HK-2 (cell line): ENCODE results near the gene PSMD14.
"Not testable (repeated sequence)": the region's sequence is repeated elsewhere in the genome, so short reads cannot be mapped to it uniquely, and the experiment has no call there.

Source experiments
- DNase-seq: peaks from one replicate; pipeline ENCODE4 v3.0.0-alpha.2; 2018; ENCODE audit not compliant: unreplicated experiment

Gene PSMD14

DNA sequence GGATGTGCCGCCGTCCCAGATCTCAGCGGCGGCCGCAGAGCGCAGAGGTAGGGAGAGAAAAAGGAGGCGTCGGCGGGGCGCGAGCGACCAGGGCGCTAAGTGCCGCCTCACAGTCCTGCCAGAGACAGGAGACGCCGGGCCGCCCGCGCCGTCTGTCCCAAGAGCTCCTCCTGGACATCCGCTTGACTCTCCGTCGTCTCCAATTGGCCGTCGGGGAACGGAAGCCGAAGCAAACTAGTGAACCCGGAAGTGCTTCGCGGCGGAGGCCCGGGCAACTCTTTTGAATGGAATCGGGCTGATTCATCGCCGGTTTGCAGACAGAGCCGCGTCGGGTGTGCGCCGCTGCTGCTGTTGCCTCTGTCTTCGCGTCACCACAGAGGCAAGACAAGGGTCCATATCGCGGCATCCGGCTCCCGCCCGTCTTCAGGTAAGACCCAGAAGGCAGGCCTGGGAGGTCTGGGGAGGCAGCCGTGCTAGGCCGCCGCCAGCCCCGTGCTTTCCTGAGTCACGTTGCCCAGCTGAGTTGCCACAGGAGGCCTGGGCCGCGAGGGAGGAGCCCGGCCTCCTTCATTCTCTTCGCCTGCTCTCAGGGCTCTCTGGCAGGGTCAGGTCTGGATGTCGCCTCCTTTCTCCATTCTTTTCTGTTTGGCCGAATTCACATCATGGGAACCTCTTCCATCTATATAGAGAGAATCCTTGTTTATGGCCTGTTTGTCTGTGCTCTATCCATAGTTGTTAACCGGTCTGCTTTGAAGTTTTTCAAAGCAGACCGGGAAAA lies at the start of gene PSMD14:
TSS of gene PSMD14 (plus strand) at position 248 of the 778 bp plus-strand sequence. CDS start 10,401 bp downstream, outside the sequence.
- DNase-seq: peak; percentile 96

DNA sequence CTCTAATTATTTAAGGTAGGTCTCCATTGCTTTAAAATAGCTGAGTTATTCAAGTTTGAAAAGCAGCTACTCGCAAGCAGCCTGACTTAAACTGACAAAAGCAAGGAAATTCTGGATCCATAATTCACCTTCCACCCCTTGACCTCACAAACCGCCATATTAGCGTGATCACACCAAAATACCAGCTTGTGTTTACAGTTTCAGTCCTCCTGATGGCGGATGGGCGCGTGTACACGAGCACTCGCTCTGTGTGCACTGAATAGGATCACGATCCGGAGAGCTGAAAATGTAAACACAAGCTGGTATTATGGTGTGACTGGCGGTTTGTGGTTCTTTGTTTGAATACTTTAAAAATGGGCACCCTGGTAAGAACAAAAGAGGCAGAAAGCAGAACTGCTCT lies 42.4 kb upstream of the PSMD14 start:
- DNase-seq: no peak

DNA sequence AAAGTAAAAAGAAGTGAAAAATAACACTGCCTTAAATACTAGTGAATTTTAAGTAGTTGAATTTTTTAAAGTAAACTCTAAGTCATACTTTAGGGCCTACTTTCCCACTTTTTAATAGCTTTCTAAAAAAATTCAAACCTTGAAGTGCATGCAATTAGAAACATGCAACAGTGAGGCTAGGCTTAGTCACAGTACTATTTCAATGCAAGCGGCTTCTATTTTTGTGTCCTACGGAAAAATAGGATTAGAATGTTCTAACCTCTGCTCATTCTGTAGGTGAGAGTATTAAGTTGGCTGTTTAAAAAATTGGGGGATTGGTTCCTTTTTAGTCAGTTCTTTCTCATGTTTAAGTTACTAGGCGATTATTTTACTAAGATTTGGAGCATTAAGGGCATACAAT lies 39.1 kb upstream of the PSMD14 start:
- DNase-seq: no peak

DNA sequence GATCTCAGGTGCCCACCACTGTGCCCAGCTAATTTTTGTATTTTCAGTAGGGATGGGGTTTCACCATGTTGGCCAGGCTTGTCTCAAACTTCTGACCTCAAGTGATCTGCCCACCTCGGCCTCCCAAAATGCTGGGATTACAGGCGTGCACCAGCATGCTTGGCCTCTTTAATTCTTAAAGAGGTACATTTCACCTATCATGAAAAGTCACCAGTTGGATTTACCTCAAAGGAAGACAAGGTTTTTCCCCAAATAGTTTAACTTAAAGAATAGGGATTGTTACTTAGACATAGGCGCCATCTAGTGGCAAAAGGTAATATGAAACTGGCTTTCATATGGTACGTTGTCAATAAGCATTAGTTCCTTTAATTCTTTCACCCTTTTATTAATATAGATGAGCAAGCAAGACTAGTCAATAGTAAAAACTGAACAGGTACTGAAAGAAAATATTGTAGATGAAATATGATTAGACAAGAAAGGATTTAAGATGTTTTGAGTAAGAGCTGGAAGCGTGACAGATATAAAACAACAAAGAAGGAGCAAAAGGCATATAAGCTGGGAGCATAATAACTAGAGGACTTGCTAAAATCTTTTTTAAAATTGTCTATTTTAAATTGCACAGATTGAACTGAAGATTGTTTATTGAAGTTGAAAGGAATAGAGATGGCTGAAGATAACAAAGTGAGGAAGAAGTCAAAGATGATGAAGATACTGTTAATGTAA lies 35.0 kb upstream of the PSMD14 start:
- DNase-seq: no peak

DNA sequence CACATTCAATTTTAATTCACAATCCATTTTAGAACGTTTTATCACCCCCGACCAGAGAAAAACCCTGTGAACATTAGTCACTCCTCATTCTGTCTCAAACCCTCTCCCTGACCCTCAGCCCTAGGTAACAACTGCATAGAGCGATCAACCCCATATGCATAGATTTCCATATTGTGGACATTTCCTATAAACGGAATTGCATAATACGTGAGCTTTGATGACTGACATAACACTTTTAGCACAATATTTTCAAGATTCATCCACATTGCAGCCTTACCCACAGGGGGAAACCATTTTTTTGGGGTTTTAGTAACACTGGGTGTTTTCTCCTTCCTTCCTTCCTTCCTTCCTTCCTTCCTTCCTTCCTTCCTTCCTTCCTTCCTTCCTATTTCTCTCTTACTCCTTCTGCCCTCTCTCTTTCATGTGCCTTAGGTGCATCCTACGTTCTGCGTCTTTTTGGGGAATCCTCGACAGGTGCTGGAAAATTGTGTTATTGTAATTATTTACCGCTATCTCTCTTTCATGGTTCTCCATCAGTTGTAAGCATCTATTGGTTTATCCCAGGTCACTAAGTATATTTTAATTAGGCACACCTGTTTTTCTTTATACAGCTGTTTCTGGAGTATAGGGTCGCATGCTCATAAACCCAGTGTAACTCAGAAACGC lies 29.5 kb upstream of the PSMD14 start:
- DNase-seq: not testable (repeated sequence)

DNA sequence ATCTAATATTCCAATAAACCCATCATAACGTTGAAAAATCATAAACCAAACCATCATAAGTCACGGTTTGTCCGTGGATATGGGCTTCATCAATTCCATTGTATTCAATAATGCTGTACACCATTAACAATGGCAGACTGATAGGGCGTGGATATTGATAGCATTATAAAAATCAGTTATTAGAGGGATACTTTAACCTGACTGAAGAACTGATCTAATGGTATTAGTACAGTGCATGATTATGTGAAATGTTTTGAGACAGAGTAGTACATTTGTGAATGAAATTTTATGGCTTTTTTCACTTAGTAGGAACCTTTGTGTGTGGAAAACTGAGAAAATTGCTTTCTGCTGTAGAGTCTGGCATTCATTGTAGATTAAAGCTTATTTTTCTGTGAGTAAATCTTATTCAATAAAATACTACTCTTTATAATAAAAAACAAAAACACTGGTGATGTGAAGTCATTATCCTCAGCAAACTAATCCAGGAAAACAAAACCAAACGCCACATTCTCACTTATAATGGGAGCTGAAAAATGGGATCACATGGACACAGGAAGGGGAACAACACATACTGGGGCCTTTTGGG lies 28.9 kb upstream of the PSMD14 start:
- not testable (repeated sequence) for DNase-seq

DNA sequence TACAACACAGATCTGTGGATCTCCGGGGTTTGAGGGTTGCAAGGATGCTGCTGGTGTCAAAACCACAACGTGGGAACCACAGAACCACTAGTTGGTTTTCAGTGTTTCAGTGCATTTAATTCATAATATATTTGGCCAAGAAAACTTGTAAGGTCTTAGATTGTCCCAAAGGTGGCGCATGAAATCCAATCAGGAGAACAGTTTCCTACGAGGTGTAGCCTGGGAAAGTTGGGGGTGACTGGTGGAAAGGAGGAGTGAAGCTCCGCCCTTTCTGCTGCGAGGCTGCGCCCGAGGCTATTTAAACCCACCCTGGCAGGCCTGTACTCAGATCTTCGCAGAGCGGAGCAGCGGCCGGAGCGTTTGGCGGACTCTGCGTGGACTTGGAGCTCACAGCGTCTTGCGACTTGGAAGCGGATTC lies 27.3 kb upstream of the PSMD14 start:
- DNase-seq: not testable (repeated sequence)

DNA sequence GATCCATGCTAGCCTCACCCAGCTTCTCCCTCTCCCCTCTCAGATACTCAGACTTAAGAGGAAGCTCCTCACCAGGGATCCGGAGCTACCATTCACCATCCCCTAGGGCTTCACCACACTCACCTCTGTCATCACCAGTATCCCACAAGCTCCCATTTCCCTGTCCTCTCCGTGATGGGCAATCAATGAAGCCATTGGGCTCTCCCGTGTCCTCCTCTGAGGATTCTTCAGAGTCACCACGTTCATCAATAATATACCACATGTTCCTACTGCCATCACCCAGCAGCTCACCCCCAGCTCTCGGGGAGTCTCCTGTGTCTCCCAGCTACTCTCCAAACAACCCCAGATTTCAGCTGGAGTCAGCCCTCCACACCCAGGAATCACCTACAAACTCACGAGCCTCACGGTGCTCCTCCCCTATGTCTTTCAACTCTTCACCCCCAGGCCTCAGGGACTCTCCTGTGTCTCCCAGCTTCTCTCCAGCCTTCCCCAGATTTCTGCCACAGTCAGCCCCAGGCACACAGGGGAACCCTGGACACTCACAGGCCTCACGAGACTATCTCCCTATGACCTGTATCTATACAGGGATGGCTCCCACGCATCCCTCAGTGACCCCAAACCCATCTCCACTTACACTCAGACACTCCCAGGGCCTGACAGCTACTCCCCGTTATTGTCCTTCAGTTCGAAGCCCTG lies 26.5 kb upstream of the PSMD14 start:
- DNase-seq: not testable (repeated sequence)

DNA sequence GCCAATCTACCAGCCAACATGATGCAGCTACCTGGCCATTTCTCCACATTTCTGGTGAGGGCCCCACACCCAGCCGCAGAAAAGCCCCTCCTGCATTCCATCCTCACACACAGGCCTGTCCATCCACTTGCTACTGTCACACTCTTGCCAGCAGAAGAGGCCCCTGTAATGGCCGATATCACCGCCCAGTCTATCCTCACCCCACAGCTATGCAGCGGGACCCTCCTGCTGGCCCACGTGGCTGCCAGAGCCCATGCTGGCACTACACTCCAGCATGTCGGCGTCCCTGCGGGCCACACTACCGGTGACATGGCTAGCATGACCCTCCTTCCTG lies 25.9 kb upstream of the PSMD14 start:
- not testable (repeated sequence) for DNase-seq

DNA sequence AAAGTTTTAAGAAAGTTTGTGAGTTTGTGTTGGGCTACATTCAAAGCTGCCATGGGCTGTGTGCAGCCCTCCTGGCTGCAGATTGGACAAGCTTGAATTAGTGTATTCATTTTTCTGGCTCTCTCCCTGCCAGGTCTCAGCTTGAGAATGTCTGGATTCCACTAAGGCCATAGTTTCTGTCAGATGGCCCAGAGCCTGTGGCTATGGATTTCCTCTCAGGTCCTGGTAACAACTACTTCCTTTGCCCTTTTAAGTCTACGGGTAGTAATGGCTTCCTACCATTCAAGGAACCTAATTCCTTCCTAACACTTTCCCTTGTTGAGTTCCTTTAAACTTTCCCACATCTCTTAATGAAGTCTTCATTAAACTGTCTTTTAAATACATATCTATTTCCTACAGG lies 24.3 kb upstream of the PSMD14 start:
- DNase-seq: no peak

DNA sequence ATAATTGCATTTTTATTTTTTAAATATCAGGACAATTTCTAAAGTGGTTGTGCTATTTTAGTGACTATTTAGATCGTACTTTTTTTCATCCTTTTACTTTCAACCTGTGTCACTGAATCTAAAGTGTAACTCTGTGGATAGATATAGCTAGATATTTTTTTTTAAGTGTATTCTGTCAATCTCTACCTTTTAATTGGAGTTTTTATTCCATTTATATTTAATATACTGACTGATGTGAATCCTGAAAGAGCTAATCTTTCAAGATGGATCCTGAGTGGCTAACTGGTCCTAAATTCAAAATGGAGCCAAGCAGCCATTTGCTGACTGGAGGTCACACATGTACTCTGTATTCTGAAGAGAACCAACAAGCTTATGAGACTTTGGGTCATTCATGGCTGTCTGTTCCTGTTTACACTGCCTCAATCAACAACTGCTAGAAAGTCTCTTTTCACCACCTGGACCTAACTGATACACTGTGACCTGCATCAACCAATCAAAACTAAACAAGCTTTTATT lies 4.6 kb upstream of the PSMD14 start:
- DNase-seq: no peak

DNA sequence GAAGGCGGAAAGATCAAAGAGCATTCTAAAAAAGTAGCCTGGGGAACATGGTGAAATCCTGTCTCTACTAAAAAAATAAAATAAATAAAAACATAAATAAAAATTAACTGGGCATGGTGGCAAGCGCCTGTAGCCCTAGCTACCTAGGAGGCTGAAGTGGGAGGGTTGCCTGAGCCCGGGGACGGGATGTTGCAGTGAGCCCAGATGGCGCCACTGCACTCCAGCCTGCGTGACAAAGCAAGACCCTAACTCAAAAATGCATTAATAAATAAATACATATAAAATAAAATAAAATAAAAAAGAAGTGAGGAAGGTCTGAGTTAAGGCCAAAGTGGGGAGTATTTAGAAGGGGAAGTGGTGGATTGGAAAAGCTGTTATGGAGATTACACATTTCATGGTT lies 1.3 kb upstream of the PSMD14 start:
- no peak for DNase-seq

DNA sequence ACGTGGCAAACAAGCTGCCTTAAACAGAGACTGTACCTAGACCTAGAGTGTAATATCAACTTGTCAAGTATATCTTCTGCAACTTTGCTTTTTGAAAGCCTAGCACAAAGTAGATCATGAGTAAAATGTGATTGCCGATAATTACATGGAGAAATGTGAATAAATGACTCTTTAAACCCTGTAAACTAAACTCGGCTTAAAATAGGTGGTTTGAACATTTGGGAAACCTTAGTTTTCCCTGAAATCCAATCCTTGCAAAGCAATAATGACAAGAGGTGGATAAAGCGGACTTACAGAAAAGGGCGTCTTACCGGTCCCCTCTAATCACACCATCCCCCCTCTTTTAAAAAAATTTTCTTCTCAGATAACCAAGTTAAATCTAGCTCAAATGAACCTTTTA lies 549 bp upstream of the PSMD14 start:
- DNase-seq: no peak

DNA sequence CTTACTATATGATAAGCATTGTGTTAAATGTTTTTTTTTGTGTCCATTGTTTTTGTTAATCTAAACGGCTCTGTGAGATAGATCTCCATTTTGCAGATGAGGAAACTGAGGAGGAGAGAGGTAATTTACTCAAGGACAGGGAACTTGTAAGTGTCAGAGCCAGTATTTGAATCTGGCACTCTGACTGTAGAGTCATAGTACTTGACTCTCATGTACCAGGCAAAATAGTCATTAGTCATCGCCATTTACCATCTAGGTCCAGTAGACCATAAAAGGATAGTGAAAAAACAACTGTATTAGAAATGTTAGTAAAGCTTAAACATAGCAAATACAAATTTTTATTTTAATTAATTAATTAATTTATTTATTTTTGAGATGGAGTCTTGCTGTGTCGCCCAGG lies 4.8 kb downstream of the PSMD14 start:
- DNase-seq: no peak

DNA sequence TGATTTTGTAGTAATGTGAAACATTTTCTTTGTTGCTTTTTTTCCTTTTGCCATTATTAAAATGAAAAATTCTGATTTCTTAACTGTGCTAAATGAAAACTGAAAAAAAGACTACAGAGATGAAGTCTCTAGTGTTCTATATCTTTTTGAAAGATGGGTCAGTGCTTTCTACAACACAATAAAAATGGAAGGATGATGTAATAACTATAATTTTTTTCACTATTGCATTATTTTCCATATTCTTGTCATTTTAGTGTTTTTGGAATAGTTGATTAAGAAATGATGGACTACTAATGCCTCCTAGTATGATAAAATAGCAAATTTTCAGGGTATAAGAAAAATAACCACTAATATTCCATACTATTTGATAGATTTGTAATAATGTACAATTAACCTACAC lies 7.2 kb downstream of the PSMD14 start:
- no peak for DNase-seq

DNA sequence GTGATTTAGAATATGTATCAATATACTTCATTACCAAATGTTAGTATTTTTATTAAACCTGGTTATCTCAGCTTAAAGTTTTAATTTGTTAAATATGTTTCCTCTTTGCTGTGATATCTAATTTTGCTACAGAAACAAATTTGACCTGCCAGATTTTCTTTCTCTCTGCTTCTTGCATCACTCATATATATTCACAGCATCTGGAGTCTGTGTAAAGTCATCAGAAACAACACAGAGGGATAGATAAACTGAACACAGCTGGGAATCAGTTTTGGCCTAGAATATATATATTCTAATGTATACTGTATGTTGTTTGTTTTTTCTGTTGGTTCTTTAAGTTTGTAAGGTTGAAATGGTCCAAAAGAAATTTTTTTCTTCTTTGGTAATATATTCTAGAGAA lies 8.5 kb downstream of the PSMD14 start:
- DNase-seq: no peak

DNA sequence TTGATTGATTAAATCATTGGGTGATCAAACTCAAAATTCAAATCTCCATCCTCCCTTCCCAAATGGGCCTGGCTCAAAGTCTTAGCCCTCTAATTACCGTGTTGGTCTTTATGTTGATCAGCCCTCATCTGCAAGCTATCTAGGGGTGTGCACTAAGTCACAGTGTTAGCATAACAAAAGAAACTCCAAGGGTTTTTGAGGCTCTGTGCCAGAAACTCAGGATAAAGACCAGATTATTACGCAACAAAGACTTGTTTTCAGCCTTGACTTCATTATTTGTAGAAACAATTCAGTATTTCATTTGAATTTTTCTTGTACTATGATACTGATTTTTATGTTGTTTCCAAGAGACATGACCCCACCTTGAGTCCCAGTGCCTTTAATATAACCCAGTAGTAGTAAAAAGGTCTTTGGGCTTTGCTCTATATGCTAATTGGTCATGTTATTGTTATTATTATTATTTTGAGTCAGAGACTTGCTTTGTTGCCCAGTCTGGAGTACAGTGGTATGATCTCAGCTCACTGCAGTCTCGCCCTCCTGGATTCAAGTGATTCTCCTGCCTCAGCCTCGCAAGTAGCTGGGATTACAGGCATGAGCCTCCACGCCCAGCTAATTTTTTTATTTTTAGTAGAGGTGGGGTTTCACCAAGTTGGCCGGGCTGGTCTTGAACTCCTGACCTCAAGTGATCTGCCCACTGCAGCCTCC lies 13.9 kb downstream of the PSMD14 start:
- DNase-seq: no peak

DNA sequence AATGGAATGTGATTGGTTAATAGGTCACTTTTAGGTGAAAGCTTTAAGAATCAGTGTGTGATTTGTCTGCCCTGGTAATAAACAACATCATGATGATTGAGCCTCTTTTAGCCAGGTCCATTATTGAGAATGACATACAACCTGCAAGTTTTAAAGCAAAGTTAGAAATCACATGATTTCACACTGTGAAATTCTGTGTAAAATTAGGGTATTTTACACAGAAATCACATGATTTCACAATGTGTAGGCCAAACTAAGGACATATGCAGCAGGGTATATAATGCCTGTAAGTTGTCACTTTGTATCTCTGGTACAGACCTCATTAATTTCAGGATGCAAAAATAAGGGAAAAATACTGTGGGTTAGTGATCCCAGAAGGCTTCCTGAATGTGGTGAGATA lies 16.7 kb downstream of the PSMD14 start:
- DNase-seq: no peak

DNA sequence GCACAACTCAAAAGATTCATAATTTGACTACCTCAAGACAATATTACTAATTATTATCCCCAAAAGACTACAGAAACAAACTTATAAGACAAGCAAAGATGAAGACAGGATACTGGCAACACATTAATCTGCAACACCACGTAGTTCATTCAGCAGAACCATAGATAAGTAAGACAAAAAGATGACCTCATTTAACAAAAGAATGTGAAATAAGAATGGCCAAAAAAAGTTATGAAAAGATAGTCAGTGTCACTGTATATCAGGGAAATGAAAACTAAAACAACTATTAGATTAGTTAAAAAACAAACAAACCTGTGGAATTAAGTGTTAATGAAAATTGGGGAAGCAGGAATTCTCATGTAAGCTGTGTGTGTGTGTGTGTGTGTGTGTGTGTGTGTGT lies 19.4 kb downstream of the PSMD14 start:
- no peak for DNase-seq

DNA sequence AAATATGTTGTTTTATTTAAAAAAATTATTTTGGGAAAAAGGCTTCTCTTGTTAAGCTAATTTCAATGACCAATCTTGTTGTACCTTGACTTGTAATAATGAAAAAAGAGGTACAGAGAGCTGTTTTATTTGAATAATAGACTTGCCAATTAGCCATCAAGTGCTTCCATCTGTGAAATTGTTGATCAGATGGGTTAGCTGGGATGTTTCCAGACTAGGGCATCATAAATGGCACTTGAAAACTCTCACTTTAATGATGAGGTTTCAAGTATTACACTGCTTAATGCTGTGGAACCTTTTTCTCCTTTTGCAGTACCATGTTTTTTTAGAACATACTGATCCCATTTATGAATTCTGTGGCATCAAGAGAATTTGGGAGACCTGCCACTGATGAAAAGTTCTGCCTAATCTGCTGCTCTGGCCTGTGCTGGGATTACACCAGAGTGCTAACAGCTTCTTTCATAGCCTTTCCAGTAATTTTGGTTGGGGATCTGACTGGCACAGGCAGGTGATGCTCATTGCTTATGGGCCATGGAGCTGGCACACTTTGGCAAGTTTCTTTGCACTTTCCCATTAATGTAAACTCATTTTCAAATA lies 24.2 kb downstream of the PSMD14 start:
- no peak for DNase-seq

DNA sequence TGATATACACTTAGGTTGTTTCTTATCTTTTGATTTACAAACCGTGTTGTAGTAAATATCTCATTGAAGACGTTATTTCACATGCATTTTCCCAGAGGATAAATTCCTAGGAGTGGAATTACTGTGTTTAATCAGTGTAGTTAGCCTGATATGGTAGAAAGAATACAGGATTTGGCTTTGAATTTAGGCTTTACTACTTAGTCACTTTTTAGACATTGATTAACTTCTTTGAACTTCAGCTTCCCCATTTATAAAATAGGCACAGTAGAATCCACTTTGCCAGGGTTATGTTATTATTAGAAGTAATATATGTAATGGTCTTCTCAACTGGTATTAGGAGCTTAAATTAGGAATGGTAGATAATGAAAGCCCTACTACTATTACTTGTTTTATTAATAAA lies 27.4 kb downstream of the PSMD14 start:
- DNase-seq: no peak
